Tibial artery (tissue), 4 donors: ENCODE measurements around the gene VPS8.

Source experiments
- DNase-seq, 2 donors: peaks; one replicate each; pipeline ENCODE4 v3.0.0-alpha.2; 2019
- H3K27ac ChIP-seq, 2 donors: fragments of 200-600 bp; sonication (generic) in 1 of 2; 1 replicate in 1 of 2; 2 replicates in 1 of 2; pipeline ENCODE4 v1.5.1; 2018 to 2019; ENCODE audit warnings: mild to moderate bottlenecking in 1 of 2
- H3K27me3 ChIP-seq, 2 donors: fragments of 200-600 bp; sonication (generic) in 1 of 2; one replicate each; pipeline versions ENCODE4 v1.5.1 to v1.6.0; 2016 to 2019
- H3K36me3 ChIP-seq, 3 donors: fragments of 200-600 bp; sonication (generic) in 2 of 3; one replicate each; pipeline ENCODE4 v1.5.1; 2016 to 2019; ENCODE audit warnings: mild to moderate bottlenecking in 2 of 3
- H3K4me1 ChIP-seq, 4 donors: fragments of 200-600 bp; sonication (generic) in 2 of 4; 1 replicate in 3 of 4; 2 replicates in 1 of 4; pipeline ENCODE4 v1.5.1; 2016 to 2019
- H3K4me3 ChIP-seq, 2 donors: fragments of 200-600 bp; sonication (generic) in 1 of 2; 1 replicate in 1 of 2; 2 replicates in 1 of 2; pipeline ENCODE4 v1.5.1; 2018 to 2019; ENCODE audit warnings: mild to moderate bottlenecking in 2 of 2
- H3K9me3 ChIP-seq, 3 donors: fragments of 200-600 bp; sonication (generic) in 1 of 3; one replicate each; pipeline ENCODE4 v1.5.1; 2016 to 2019
- intact Hi-C: fragments of 100-400 bp; cut with DNase I; formaldehyde crosslinking; loops from one replicate; pipeline ENCODE4 v1.15.0; 2023; ENCODE audit warnings: low total_unique reads
- TF ChIP-seq, protein P1 (sequence below), 2 experiments: fragments of 200-600 bp in 1 of 2; fragments of 450-650 bp in 1 of 2; IDR thresholded peaks; one replicate each; pipeline ENCODE4 v1.5.1; 2017 to 2019; ENCODE audit warnings: antibody characterized with exemption in 2 of 2, mild to moderate bottlenecking in 1 of 2, moderate library complexity in 1 of 2

The VPS8 gene

GRCh38 chr3:185058796-185059195 lies 246.8 kb downstream of the VPS8 start:
- no peak overlapping the region for H3K4me3 ChIP-seq
- H3K4me1 ChIP-seq = no peaks in the 10 kb centered on the region
- DNase-seq = no peak
- peaks cover 11 to 24% (median 12%) of the 10 kb centered on the region in 3 donors for H3K36me3 ChIP-seq
- intact Hi-C loops = no loop called here
- TF ChIP-seq, protein P1, sequence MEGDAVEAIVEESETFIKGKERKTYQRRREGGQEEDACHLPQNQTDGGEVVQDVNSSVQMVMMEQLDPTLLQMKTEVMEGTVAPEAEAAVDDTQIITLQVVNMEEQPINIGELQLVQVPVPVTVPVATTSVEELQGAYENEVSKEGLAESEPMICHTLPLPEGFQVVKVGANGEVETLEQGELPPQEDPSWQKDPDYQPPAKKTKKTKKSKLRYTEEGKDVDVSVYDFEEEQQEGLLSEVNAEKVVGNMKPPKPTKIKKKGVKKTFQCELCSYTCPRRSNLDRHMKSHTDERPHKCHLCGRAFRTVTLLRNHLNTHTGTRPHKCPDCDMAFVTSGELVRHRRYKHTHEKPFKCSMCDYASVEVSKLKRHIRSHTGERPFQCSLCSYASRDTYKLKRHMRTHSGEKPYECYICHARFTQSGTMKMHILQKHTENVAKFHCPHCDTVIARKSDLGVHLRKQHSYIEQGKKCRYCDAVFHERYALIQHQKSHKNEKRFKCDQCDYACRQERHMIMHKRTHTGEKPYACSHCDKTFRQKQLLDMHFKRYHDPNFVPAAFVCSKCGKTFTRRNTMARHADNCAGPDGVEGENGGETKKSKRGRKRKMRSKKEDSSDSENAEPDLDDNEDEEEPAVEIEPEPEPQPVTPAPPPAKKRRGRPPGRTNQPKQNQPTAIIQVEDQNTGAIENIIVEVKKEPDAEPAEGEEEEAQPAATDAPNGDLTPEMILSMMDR (IDR thresholded peaks at IDR 0.05) = no peak
- H3K9me3 ChIP-seq = peaks cover 0 to 12% (median 2%) of the 10 kb centered on the region in 3 donors
- H3K27ac ChIP-seq = no peak overlapping the region
- H3K27me3 ChIP-seq = no peaks in the 10 kb centered on the region

GRCh38 chr3:185059766-185060165 lies 247.8 kb downstream of the VPS8 start:
- intact Hi-C loops = no loop called here
- H3K9me3 ChIP-seq = peaks cover 0 to 12% (median 2%) of the 10 kb centered on the region in 3 donors

DNA sequence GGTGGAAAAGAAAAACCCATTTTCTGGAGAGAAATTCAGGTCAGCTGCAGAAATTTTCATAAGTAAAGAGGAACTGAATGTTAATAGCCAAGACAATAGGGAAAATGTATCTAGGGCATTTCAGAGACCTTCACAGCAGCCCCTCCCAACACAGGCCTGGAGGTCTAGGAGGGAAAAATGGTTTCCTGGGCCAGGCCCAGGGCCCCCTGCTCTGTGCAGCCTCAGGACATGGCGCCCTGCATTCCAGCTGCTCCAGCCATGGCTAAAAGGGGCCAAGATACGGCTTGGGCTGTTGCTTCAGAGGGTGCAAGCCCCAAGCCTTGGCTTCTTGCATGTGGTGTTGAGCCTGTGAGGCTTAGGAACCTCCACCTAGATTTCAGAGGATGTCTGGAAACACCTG lies 248.7 kb downstream of the VPS8 start:
- H3K36me3 ChIP-seq = peaks cover 0 to 8% (median 5%) of the 10 kb centered on the region in 3 donors
- peaks cover 0 to 12% (median 2%) of the 10 kb centered on the region in 3 donors for H3K9me3 ChIP-seq
- TF ChIP-seq, protein P1 (IDR thresholded peaks at IDR 0.05) = no peak
- H3K4me1 ChIP-seq = no peaks in the 10 kb centered on the region
- DNase-seq = no peak
- no peak overlapping the region for H3K27ac ChIP-seq
- intact Hi-C loops = no loop called here
- H3K4me3 ChIP-seq = no peak overlapping the region
- no peaks in the 10 kb centered on the region for H3K27me3 ChIP-seq

More at GRCh38 chr3:185059766-185060165, 247.8 kb downstream of the VPS8 start:
- peaks cover 3 to 14% (median 8%) of the 10 kb centered on the region in 3 donors for H3K36me3 ChIP-seq
- no peaks in the 10 kb centered on the region for H3K27me3 ChIP-seq
- DNase-seq = no peak
- TF ChIP-seq, protein P1 (IDR thresholded peaks at IDR 0.05) = no peak
- no peak overlapping the region for H3K27ac ChIP-seq
- H3K4me1 ChIP-seq = no peaks in the 10 kb centered on the region
- H3K4me3 ChIP-seq = no peak overlapping the region

GRCh38 chr3:185062191-185062590 lies 250.2 kb downstream of the VPS8 start:
- Histone ChIP-seq H3K27ac (no peak overlapping the region), H3K9me3 (peaks cover 0 to 8% (median 0%) of the 10 kb centered on the region in 3 donors), H3K36me3 (peaks cover 0 to 3% (median 0%) of the 10 kb centered on the region in 3 donors), H3K4me3 (no peak overlapping the region), H3K27me3 (no peaks in the 10 kb centered on the region), H3K4me1 (no peaks in the 10 kb centered on the region)
- intact Hi-C loops = no loop called here
- DNase-seq = no peak
- TF ChIP-seq, protein P1 (IDR thresholded peaks at IDR 0.05) = no peak

GRCh38 chr3:185063431-185063830 lies 251.5 kb downstream of the VPS8 start:
- no peaks in the 10 kb centered on the region for H3K9me3 ChIP-seq
- no peaks in the 10 kb centered on the region for H3K36me3 ChIP-seq
- DNase-seq = no peak
- TF ChIP-seq, protein P1 (IDR thresholded peaks at IDR 0.05) = no peak
- H3K27ac ChIP-seq = no peak overlapping the region
- intact Hi-C loops = no loop called here
- H3K27me3 ChIP-seq = no peaks in the 10 kb centered on the region
- no peaks in the 10 kb centered on the region for H3K4me1 ChIP-seq
- no peak overlapping the region for H3K4me3 ChIP-seq

DNA sequence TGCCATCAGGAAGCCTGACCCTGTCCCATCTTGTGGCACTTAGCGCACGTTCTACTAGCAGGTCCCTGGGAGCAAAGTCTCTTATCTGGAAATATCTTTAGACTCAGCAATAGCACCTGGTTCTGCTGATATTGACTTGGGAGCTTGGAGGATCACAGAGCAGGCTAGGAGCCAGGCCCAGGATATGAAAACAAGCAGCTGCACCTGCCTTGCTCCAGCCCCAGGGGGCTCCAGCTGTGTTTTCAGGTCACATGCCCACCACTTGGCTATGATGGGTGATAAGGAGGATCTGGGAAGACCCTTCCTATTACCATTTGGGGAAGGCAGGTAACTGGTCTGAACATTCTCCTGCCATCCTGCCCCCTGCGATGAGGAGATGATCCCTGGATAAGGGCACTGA lies 253.1 kb downstream of the VPS8 start:
- H3K36me3 ChIP-seq = no peaks in the 10 kb centered on the region

More for the DNA sequence above, 253.1 kb downstream of the VPS8 start:
- TF ChIP-seq, protein P1 (IDR thresholded peaks at IDR 0.05) = no peak
- Histone ChIP-seq H3K27ac (no peak overlapping the region), H3K9me3 (no peaks in the 10 kb centered on the region), H3K4me3 (no peak overlapping the region), H3K27me3 (no peaks in the 10 kb centered on the region), H3K4me1 (no peaks in the 10 kb centered on the region)
- intact Hi-C loops = loop anchor here (5.0 kb wide), 1 partner anchor 117 kb away; no protein-coding TSS in a partner anchor
- DNase-seq = no peak
